Renal pelvis (tissue), 12 donors: Measurements from ENCODE around the gene CFC1. TPM values are rescaled to one million over a fixed set of nuclear protein-coding genes. Genes with fewer than 3 reads are reported as not detected.
"Not testable (repeated sequence)": the region's sequence is repeated elsewhere in the genome, so short reads cannot be mapped to it uniquely, and the experiment has no call there.

Experiments used
- DNase-seq: peaks from one replicate; pipeline ENCODE4 v3.0.0-alpha.2; 2013
- long read RNA-seq, 16 experiments: transcript quantifications; one replicate each; lab custom pipeline, GENCODE V29; 2026
- polyA plus RNA-seq, 3 donors: library from polyadenylated mRNA; unstranded; fragments of 120-200 nt; gene quantifications; one replicate each; pipeline ENCODE4 v1.2.1, GENCODE V29; 2013; ENCODE audit not compliant: insufficient read length in 3 of 3

The CFC1 gene
- polyA plus RNA-seq: not detected
- long read RNA-seq, donor 1: 0 reads
- long read RNA-seq, donor 2: 0 reads
- long read RNA-seq, donor 3: 0 reads
- long read RNA-seq, donor 4: 0 reads
- long read RNA-seq, donor 5: 0 reads
- long read RNA-seq, donor 6: 0 reads
- long read RNA-seq, donor 7: 0 reads
- long read RNA-seq, donor 8: 0 reads
- long read RNA-seq, donor 9: 0 reads
- long read RNA-seq, donor 10: 0 reads
- long read RNA-seq, donor 11: 0 reads
- long read RNA-seq, donor 12: 0 reads
- long read RNA-seq, donor 13: 0 reads
- long read RNA-seq, donor 14: 0 reads
- long read RNA-seq, donor 15: 0 reads
- long read RNA-seq, donor 16: 0 reads

DNA sequence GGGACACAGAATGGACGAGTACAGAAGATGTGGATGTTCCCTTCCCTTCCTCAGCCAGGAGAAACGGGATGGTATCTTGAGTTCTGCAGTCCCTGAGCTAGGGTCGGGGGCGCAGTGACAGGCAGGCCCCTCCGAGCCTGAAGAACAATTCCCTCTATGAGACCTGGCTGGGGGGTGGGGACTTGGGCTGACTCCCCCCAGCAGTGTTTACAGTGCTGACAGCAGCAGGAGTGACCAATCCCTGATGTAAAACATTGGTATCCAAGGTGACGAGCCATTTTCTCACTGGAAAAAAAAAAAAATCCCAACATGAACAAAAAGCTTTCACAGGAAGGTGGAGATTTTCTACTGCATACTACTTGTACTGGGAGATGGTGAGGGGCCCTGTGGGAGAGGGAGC is at the start of gene CFC1:
CFC1 (minus strand) TSS at position 183 of the 400 bp plus-strand sequence. CDS start 288 bp downstream, outside the sequence.
- DNase-seq: not testable (repeated sequence)

GRCh38 chr2:130641688-130642087 is 42.3 kb upstream of the CFC1 start:
- not testable (repeated sequence) for DNase-seq

DNA sequence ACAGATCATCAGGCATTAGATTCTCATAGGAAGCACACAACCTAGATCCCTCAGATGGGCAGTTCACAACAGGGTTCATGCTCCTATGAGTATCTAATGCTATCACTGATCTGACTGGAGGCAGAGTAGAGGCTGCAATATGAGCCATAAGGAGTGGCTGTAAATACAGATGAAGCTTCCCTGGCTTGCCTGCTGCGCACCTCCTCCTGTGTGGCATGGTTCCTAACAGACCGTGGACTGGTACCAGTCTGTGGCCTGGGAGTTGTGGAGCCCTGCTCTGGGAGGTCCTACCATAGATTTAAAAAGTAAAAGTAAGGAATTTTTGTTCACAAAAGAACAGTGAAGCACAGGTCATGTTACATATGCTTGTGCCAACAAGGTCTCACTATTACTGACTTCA is 39.6 kb upstream of the CFC1 start:
- DNase-seq: not testable (repeated sequence)

- DNase-seq: not testable (repeated sequence)
These were observed 29.6 kb upstream of the CFC1 start for GRCh38 chr2:130628784-130629475.

DNA sequence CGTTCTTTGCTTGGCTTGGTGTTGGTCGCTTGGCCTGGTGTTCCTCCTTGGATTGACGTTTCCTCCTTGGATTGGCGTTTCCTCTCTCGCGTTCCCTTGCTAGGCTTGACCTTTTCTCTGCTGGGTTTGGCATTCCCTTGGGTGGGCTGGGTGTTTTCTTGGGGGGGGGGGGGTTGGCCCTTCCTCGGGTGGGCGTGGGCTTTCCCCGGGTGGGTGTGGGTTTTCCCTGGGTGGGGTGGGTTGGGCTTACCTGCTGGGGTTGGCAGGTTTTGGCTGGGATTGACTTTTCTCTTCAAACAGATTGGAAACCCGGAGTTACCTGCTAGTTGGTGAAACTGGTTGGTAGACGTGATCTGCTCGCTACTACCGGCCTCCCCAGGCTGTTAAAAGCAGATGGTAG is 11.8 kb upstream of the CFC1 start, which contains the start of gene POTEJ:
POTEJ (plus strand) TSS at position 301 of the 400 bp plus-strand sequence; CDS start at position 394, 93 bp downstream.
- DNase-seq: not testable (repeated sequence)

DNA sequence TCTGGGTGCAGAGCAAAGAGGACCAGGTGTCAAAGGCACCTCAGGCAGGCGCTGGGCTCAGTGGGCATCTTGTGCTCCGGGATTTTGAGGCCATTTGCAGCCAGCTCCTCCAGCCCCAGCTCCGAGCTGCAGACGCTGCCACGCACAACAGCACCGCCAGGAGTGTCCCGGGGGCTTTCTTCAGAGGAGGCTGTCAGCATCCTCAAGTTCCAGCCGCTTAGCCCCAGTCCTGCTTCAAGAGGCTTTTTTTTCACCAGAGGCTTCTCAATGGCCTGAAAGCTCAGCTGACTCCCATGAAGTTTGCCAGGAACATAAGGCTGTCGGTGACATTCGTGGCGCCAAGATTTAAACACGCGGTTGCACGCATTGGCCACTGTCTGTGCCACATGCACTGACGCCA is 11.1 kb upstream of the CFC1 start:
- not testable (repeated sequence) for DNase-seq

- DNase-seq: not testable (repeated sequence)
These were observed 9.9 kb upstream of the CFC1 start for GRCh38 chr2:130609002-130609920.

GRCh38 chr2:130608276-130609001 is 9.1 kb upstream of the CFC1 start:
- not testable (repeated sequence) for DNase-seq

DNA sequence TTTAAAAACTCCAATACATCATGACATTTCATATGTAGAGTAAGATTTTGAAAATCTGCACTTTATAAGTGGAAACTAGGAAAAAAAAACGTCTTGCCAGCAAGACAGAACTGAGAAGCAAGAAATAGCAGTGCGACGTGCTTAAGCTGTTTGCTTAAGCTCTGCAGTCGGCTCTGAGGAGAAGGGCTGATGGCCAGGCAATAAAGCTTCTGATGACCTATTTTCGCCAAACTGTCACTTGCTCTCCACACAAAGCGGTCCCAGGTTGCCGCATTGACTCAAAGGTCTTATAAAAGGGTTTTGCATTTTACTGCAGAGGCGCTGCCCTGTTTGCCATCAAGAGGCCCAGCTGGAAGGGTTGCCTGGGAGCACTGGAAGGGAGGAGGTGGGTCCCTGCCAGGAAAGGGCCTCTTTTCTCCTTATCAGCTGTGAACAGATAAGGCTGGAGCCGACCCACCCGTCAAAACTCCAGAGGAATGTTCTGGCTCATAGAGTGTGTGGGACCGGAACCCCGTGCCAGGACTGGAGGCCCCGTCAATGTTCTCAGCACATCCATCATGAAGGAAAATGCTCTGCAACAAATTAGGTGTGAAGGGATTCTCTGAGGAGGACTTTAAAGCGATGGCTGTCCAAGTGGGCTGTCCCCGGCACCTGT is 2.4 kb upstream of the CFC1 start:
- DNase-seq: not testable (repeated sequence)

GRCh38 chr2:130599926-130600325 is 551 bp upstream of the CFC1 start:
- DNase-seq: not testable (repeated sequence)

GRCh38 chr2:130598463-130598862 is 912 bp downstream of the CFC1 start:
- not testable (repeated sequence) for DNase-seq

DNA sequence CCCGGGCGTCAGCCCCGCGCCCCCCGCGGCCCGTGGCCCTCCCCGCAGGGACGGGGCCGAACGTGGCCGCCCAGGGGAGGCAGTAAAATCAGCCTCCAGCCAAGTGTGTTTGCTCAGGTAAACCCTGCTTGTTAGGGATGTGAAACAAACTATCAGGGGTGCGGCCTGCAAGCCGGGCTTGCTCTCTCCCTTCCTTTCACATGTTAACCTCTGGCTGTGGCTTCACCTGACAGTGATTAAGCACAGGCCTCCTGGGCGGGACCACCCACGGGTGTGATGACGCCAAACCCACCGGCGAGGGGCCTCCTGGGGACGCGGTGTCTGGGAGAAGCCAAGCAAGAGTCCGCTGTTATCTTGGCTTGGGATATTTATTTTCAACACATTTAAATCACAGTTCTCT is 1.4 kb downstream of the CFC1 start:
- DNase-seq: not testable (repeated sequence)

- DNase-seq: not testable (repeated sequence)
These were observed 2.6 kb downstream of the CFC1 start for GRCh38 chr2:130596757-130597156.

DNA sequence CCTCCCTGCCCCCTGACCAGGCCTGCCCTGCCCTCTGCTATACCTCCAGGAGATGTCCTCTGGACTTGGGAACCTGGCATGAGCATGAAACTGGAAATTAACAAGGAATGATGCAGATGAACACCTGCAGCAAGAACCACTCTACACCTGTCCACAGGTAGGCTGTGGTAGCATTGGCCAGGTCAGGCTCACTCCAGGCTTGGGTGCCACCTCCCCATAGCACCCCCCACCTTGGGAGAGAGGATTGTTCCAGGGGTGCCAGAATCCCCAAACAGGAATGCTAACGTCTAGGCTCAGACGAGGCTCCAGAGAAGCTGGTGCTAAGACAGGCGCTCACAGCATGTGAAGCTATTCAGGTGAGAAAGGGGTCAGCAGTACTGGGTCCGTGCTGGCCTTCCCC is 5.4 kb downstream of the CFC1 start:
- not testable (repeated sequence) for DNase-seq

GRCh38 chr2:130592791-130593414 is 6.5 kb downstream of the CFC1 start:
- not testable (repeated sequence) for DNase-seq

DNA sequence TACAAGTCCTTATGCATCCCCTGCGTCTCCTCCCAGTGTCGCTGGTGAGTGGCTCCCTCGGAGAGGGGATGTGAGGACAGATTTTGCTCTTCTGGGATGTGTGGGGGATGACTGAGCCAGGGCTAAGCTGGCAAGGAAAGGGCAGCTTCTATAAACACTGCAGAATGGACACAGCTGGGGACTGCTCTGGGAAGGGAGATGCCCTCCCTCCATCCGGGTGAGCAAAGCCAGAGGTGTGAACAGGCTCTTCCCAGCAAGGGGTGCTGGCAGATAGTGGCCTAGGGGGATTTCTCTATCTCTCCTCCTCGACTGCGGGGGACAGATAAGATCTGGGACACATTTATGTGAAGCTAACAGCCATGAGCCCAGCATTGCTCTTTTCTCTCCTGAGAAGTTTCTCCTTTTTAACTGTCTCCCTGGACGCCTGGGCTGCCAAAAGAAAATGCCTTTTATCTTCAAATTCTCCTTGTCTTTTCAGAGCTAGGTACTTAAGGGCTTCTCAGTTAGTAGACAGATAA is 8.5 kb downstream of the CFC1 start:
- not testable (repeated sequence) for DNase-seq

DNA sequence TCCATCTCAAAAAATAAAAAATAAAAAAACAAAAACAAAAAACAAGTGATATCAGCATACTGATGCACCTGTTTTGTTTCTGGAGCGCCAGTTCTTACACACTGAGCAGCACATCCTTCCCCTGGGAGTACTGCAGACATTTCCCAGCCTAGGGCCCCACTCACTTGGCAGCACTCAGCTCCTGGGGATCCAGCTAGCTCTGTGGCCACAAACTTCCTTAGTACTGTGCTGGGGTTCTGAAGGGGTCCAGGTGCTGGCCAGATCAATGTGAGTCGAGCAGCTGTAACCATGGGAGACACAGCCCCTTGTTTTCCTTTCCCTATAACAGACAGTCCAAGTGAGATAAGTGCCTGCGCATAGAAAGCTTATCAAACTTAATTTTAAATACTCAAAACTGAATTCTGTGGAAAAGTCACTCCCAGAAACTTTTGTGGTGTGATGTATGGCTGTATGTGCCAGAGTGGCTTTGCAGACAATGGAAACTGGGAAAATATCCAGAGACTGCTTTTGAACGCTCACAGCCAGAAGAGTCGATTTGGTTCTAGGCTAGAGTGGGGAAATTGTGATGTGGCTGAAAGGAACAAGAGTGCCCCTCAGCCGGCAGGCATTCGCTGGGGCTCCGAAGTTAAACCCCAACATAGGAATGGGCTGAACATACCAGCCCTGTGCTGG is 9.1 kb downstream of the CFC1 start:
- not testable (repeated sequence) for DNase-seq

DNA sequence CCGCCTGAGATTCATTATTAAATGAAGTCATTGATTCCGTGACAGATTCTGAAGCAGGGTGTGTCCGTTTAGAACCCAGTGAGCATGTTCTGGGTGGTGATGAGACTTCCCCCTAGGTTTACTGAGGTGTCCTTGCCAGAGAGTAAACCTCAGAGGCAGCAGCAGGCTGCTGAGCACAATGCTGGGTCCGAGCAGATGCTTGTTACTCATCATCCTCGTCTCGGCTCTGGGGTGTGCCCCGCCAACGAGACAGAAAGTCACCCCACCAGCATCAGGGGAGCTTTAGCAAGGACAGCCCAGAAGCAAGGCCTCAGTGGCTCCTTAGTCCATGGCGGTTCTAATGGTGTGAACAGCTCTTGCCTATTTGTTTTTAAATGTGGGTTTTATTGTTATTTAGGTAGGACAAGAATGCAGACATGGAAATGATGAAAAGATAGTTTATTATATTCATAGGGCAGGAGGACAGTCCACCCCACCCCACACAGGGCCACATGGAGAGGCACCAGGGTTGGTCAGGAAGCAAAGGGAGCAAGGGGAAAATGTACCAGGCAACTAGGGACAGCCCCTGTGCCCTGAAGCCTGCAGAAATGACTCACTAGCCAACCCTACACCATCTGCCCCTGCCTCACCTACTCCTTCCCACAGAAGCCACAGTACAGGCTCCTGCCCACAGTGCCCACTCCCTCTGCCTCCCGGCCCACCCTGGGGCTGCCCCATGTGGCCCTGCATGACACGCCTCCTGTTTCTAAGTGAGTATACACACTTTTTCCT is 10.5 kb downstream of the CFC1 start:
- not testable (repeated sequence) for DNase-seq
